HL-60 (cell line): ENCODE measurements around the gene TRDMT1.

Source experiments
- CTCF ChIP-seq: IDR thresholded peaks from one replicate; pipeline ENCODE4 v1.5.1; 2011; ENCODE audit warnings: low read length, control low read depth, inconsistent platforms; ENCODE audit not compliant: insufficient read depth
- POLR2AphosphoS5 ChIP-seq: IDR thresholded peaks from 2 replicates; pipeline ENCODE4 v1.6.1; 2012; ENCODE audit warnings: low read depth
- REST ChIP-seq: IDR thresholded peaks from 2 replicates; pipeline ENCODE4 v1.6.1; 2012; ENCODE audit warnings: low read depth; ENCODE audit not compliant: insufficient replicate concordance

GRCh38 chr10:17177014-17177413 is 24.5 kb downstream of the TRDMT1 start:
- TF ChIP-seq POLR2AphosphoS5 (no peak), CTCF (no peak), REST (no peak)
